ENCODE data around the gene ISG20L2.

Gene ISG20L2

DNA sequence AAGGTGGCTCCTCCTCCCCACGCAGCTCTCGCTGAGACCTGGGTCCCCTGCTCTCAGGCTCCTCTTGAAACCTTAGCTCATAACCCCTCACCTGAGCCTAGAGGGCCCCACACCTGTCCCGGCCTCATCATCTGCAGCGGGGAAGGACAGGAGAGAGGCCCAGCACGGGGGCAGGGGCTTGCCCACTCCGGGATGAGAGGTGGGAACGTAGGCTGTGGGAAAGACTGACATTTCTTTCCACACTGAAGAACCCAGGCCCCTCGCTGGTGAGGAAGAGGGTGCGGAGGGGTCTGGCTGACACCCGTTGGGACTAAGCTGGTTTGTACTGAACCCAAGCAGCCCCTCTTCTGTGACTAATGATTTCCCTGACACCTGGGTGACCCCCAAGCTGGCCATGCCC, 37.4 kb downstream of the ISG20L2 start:
- DNase-seq (ENCODE audit: extremely low read depth in 1 of 2, low read depth in 1 of 2): no peak

DNA sequence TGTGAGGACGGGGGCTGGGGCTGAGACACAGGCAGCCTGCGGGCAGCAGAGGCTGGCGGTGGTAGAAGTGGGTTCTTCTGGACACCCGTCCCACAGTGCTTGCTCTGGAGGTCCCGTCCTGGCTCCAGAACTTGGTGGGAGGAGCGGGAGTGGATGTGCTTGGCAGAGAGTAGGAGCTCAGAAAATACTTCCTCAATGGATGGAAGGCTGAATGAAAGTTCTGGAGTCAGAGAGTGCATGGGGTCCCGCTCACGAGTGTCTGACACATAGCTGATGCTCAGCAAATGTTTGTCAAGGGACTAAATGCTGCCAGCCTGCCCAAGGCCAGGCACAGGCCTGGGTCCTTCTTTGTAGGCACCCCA, 37.9 kb downstream of the ISG20L2 start:
- no peak for DNase-seq (ENCODE audit: extremely low read depth in 1 of 2, low read depth in 1 of 2)

DNA sequence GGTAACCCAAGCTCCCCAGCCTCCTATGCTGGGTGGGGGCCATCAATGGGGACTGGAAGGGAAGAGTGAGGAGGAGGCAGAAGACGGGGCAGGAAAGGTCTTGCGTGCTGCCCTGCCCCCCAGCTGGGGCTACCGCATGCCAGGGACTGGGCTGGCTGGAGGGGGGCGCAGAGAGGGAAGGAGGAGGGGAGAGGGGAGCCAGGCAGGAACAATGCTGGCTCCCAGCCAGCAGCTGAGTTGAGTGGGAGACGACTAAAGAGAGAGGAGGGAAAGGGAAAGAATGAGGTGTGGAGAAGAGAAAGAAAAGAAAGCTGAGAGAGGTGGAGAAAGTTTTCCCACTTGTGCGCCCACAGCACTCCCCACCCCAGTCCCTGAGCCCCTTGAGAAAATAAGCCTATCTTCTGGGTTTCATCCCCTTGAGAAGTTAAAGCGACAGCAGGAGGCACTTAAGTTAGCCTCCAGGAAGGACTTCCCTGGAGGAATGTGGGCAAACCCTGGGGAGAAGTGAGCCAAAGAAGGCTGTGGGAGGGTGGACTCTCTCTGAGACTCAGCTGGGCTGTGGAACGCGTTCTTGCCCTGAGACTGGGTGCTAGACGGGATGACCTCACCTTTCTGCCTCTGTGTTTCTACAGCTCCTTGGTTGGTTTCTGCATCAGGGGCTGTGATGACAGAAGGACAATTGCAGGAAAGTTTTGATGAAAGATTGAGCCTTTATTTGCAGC, 38.5 kb downstream of the ISG20L2 start:
- DNase-seq (ENCODE audit: extremely low read depth in 1 of 2, low read depth in 1 of 2): no peak

DNA sequence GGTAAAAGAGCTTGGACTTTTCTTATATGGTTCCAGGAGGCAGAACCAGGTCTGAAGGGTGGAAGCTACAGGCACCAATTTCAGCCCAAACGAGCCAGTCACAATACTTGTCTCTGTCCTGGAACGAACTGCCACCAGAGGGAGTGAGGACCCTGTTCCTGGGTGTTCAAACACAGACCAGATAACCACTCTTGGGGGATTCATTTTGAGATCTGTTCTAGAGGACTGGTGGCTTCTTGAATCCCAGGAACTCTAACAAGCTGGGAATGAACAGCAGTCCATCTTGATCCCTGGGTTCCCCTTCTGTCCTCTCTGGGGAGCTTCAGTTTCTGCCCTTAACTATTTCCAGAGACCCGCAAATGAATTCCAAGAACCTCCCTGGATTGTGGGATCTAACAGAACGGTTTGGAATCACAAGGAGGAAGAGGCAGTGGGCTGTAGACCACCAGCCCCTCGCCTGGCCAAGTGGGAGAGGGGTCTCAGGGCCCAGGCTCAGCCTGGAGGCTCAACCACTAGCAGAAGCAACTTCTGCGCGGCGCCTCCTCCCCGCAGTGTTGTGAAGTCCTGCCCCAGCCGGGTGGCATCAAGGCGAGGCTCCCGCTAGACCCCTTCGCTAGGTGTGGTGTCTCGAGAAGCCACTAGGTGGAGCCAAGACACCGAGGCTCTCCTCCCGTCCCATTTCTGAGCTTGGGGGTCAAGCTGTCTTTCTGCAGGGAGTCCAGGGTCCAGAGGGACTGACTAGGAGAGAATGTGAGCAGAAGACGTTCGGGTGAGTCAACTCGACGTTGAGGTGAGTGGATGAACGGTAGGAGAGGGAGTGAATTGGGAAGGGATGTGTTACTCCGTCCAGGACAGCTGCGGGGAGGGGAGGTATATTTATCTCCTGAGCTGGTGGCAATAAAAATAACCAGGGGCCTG, 39.3 kb downstream of the ISG20L2 start:
- peak in 1 of 2 donors; percentile 62 for DNase-seq (ENCODE audit: extremely low read depth in 1 of 2, low read depth in 1 of 2)

DNA sequence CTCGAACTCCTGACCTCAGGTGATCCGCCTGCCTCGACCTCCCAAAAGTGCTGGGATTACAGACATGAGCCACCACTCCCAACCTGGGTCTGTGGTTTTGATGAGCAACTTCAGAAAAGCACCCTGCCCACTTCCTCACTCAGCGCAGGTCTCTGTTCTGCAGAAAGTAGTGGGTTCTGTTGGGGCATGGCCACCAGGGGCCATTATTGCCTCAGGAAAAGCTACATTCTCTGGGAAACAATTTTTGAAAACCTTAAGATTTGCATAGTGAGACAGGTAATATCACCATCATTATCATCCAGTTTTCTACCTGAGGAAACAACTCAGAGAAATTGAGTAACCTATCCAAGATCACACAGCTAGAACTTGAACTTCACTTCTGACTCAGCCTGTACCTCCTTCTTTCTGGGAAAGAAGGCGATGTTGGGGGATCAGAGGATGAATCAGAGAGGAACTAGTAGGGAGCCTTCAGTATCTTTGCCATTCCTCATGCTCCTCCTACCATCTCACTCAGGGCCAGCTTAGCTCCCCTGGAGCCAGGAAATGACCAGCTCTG, 44.3 kb downstream of the ISG20L2 start:
- DNase-seq (ENCODE audit: extremely low read depth in 1 of 2, low read depth in 1 of 2): no peak

DNA sequence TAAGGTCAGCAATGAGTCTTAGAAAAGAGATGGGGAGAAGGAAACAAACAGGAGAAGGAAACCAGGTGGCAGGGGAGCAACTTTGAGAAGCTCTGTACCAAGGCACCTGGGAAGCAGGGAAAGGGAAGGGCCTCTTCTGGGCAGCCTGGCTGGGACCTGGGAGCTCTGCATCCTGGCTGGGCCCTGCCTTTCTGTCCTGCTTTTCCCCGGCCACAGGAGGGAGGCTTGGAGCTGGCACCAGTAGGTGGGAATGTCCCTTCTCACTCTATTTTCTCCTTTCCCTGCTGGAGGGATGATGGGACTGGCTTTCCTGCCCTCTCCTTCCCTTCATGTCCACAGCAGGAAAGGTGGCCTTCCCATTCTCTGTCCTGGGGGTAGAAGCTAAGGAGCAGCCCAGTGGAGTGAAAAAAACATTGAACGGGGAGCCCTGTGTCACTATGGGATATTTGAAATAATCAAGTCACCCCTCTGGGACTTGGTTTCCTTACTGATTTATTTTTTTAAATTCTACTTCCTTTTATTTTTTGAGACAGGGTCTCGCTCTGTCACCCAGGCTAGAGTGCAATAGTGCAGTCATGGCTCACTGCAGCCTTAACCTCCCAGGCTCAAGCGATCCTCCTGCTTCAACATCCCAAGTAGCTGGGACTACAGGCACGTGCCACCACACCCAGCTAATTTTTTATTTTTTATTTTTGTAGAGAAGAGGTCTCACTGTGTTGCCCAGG, 46.2 kb downstream of the ISG20L2 start:
- DNase-seq (ENCODE audit: extremely low read depth in 1 of 2, low read depth in 1 of 2): no peak

DNA sequence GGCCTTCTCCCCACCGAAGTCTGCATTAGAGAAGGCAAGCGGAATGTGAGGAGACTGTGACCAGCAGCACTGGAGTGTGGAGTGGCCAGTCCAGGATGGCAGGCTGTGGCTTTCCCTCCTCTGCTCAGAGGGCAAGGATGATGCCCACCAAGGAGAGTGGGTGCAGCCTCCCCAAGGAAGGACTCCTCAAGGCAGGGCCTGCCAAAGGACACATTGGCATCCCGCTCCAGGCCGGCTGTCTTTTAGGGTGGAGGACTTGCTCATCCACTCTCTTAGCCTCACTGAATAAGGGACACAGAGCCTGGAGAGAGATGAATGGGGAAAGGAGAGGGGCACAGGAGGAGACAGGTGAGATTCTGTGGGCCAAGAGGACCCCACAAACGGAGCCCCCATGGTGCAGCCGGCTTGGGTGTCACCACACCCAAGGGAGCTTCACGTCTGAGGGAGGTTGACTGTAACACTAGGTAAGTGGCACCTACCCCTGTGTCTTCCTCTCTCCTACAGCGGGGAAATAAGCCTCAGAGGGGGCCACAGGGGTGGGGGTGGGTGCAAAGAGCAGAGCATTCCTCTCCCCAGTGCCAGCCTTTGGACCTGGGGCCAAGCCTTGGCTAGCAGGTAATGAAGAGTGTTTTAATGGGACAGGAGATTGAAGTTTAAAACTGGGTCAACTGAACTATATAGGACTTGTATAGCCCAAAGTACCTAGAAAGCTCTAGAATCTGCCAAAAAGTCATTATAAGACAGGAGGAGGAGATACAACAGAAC, 47.2 kb downstream of the ISG20L2 start:
- DNase-seq (ENCODE audit: extremely low read depth in 1 of 2, low read depth in 1 of 2): no peak

DNA sequence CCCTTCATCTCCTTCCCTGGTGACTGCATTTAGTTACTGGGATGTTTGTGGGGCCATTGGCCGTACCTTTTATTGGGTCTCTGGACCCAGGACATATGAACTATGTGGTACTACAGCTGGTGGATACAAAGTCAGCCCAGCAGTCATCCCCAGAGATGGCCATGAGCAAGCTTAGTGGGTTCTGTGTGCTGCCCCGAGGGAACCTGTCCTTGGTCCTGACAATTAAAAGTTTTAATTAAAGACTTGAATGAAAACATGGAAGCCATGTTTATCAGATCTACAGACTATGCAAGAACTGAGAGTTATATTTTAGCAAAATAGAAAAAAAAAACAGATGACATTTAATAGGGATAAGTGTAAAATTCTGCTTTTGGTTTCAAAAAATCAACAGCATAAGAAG, 48.5 kb downstream of the ISG20L2 start:
- no peak for DNase-seq (ENCODE audit: extremely low read depth in 1 of 2, low read depth in 1 of 2)

DNA sequence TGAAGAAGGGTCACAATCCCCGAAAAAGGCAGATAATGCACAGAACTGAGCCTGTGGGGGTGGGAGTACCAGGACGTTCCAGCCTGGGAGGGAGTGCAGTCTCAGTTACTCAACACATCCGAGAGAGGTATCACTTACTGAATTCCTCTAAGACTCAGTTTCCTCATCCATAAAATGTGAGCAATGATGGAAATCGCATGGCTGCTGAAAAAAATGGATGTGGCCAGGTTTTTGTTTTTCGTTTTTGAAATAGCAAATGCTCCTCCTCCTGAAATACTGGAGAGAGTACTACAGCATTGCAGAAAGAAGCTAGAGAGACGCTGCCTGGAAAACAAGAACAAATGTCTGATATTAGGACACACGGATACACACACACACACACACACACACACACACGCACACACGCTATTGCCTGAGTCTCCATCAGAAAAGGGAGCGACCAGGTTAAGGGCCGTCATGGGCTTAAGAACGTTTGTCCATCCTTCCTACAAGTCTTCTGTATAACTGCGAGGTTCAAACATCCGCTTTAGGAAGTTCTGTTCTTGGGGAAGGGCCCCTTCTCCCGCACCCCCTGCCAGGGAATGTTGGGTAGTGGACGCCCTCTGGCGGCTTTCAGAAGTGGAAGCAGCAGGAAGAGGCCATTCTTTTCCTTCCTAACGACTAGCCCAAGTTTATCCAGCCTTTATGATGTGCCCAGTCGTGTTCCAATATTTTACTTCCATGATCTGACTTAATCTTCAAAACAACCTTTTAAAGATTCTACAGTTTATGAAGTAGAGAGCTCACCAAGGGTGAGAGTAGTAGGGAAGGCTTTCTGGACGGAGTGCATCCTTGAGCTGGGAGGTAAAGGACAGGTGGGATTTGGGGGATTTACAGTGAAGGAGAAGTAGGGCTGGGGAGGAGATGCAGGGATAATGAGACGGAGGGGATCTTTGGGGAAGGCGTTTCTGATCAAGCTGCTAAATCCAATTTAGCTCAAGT, 50.7 kb downstream of the ISG20L2 start:
- no peak for DNase-seq (ENCODE audit: extremely low read depth in 1 of 2, low read depth in 1 of 2)

DNA sequence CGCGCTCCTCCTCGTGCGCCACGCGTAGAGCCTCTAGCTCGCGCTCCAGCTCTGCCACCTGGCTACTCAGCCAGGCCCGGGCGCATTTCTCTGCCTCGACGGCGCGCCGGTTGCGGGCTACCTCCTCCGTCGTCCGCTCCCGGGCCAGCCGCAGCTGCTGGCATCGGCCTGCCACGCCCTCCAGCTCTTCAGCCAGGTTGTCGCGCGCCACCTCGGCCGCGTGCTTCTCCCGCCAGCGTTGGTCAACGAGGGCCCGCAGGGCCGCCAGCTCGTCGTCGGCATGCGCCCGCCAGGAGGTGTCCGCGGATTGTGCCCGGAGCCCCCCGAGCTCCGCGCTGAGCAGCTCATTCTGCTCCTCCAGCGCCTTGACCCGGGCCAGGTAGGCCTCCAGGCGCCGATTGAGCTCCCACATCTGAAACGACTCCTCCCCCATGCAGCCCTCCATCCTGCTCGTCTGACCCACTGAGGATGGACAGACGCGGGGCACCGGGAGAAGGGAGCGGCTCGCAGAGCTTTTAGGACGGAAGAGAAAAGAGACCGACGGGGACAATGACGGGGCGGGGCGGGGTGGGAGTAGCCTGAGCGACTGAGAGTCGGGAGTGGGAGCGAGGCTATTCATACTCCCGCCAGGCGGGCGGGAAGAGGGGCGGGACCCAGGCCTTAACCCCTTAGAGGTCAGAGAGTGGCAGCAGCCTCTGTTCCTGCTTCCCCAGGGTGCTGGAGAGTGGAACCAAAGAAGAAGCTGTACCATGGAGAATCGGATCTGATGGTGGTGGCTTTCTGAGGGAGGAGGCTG, 51.5 kb downstream of the ISG20L2 start, which contains the start of gene NES:
TSS of gene NES (minus strand) at position 588 of the 796 bp plus-strand sequence. CDS start at position 445, 143 bp downstream.
- no peak for DNase-seq (ENCODE audit: extremely low read depth in 1 of 2, low read depth in 1 of 2)

DNA sequence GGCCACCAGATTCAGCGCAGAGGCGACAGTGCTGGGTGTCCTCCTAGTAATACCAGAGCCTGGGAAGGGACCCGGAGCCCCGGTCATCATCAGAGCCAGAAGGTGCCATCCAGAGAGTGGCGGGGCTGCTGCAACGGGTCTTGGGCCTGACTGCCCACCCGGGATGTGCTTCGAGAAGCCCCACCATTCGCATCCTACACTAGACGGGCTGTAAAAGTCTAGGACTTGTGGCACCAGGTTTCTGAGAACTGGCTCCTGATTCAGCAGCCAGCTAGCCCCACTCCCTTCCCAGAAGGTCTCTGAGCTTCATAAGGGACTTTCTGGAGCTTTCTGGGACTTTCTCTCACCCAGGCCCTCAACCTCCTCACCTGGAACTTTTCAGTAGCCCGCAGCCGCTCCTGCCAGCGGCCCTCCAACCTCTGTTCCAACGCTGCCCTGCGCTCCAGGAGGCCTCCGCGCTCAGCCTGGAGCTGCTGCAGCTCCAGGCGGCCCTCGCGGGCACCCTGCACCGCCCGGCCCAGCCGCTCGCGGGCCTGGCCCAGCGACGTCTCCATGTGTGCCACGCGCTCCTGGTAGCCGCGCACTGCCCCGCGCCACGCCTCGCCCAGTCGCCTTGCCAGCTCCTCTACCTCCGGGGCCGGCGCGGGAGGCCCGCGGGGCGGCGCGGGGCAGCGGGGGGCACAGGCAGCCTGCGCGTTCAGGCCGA, 52.3 kb downstream of the ISG20L2 start:
- DNase-seq (ENCODE audit: extremely low read depth in 1 of 2, low read depth in 1 of 2): no peak

DNA sequence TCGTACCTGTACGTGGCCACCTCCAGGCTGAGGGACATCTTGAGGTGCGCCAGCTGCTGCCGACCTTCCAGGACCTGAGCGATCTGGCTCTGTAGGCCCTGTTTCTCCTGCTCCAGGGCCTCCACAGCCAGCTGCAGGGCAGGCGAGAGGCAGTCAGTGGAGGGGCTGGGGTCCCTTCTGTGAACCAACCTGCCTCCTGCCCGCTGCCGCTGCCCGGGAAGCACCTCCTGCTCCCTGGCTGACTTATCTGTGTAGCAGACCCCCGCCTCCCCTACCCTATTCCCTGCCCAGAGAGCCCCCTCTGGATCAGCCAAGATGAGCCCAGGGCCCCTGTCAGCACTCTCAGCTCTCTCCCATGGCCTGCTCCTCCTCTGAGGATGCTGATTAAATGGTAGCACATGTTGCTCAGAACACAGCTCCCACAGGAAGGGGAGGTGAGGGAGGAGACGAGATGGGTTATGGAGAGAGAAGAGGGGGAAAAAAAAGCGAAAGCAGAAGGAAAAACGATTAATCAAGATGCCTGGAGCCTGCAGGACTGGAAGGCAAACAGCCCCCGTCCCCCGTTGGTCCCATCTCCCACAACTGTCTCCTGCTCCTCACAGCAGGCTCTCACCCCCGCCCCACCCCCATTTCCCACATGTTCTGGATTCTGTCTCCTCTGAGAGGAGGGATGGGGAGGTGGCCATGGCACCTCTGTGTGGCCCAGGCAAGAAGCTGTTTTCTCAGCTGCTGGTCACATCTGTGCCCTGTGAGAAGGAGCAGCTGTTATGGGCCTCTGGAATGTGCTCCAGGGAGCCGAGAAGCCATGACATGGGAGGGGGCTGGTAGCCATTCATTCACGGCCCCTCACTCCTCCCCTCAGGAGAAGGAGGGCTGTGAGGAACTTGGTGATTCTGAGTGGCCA, 53.1 kb downstream of the ISG20L2 start:
- no peak for DNase-seq (ENCODE audit: extremely low read depth in 1 of 2, low read depth in 1 of 2)

DNA sequence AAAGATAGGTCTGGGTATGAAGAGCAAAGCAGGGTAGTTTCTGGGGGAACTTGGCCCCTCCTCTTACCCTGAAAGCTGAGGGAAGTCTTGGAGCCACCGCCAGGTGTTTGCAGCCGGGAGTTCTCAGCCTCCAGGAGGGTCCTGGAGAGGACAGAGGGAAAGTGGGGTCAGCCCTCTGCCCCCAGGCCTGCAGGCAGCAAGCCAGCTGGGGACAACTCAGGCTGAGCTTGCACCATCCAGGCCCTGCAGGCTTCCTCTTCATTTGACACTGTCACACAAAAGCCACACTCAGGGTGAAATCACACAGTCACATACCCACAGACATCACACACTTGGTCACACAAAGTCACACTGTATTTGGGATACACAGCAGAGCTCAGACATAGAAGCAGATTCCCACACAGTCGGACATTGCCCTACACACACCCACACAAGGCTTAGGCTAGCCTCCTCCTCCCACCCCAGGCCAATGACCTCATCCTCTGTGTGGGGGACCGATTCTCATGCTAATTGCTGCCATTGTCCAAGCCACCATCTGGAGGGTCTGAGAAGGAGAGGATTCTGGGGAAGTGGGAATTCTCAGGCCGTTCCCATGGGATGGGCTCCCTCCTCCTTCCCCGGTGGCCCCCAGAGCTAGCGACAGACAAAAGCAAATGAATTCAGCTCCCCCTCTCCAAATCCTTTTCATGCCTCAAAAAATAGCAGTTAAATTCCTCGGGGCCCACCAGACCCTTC, 55.0 kb downstream of the ISG20L2 start:
- no peak for DNase-seq (ENCODE audit: extremely low read depth in 1 of 2, low read depth in 1 of 2)

Measured in stimulated activated CD8-positive, alpha-beta memory T cell treated with anti-CD3 and anti-CD28 coated beads, Interleukin-7, amount 100 ng/mL, for 48 hours (primary cell).